NCI-H2081 treated with DMSO at 0.1 percent for 48 hours (cell line): ENCODE data around the gene OBI1.

Source experiments
- DNase-seq: peaks from one replicate; lab custom pipeline; 2025; lab: John Stamatoyannopoulos, UW

The OBI1 gene

DNA sequence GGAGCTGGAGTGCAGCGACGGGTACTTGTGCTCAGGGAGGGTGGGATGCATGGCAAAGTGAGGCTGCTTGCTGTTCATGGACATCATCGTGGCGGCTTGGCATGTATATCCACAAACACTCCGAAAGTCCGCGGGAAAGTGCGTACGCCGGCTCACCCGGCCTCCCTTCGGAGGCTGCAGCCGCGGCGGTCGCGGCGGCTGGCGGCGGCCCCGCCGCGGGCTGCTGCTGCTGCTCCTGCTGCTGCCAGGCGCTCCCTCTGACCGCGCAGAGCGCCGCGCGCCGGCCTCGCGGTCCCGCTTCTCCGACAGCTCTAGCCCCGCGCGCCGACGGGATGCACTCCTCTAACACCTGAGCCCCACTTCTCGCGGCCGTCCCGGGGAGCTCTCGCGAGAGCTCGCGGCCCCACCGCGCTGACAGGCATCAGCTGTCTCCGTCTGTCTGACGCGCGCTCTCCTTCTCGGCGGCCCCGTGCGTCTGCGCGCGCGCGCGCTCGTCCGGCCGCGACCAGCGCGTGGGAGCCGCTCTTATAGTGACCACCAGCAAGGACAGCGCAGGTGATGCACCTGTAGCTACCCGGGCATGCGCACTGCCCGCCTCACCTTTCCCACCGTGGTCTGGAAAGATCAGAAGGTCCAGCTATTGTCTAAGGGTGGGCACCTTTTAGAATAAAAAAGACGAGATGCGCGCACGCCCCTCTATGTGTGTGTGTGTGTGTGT is 55.6 kb downstream of the OBI1 start, which contains the start of gene POU4F1:
TSS of gene POU4F1 (minus strand) at position 313 of the 718 bp plus-strand sequence. CDS start at position 87, 226 bp downstream.
- peak; percentile 55 for DNase-seq

DNA sequence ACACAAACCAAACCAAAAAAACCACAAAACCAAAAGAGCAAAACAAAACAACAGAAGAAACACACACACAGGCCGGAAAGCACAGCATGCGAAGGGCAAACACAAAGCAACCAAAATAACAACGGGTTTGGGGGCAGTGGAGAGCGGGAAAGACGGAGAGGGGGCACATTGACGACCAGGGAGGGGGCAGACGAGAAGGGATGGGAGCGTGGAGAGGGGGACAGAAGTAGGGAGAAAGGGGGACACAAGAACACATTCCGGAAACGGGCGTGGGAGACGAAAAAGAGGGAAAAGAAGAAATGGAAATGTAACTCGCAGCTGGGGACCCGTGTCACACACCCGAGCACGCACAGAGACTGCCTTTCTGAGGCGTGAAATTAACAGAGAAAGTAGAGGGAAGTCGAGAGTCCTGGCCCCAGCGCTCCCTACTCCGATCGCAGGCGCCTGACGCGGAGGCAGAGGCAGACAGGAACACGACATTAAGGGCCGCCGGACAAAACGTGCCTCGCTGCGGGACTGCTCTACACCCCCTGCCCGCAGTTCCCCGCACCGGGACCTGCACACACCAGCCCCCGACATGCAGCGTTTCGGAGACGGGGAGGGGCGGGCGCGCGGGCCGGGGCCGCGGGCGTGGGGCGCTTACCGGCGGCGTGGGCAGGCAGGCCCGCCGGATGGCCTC is 56.3 kb downstream of the OBI1 start:
- no peak for DNase-seq

DNA sequence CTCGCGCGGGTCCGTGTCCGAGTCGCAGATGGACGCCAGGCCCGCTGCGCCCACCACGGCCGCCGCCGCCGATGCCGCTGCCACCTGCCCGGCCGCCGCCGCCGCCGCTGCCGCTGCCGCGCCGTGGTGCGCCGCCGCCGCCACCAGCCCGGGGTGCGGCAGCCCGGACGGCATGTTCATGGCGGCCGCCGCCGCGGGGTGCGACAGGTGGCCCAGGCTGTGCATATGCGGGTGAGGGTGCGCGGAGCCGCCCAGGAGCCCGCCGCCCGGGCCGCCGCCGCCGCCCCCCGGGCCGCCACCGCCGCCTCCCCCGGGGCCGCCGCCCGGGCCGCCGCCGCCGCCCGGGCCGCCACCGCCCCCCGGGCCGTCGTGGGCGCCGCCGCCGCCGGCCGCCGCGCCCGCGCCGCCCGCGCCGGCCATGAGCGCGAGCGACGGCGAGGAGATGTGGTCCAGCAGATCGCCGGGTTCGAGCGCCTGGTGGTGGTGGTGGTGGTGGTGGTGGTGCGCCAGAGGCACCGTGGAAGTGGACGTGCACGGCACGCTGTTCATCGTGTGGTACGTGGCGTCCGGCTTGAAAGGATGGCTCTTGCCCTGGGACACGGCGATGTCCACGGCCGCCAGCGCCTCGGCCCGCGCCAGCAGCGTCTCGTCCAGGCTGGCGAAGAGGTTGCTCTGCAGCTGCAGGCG is 56.9 kb downstream of the OBI1 start:
- no peak for DNase-seq

DNA sequence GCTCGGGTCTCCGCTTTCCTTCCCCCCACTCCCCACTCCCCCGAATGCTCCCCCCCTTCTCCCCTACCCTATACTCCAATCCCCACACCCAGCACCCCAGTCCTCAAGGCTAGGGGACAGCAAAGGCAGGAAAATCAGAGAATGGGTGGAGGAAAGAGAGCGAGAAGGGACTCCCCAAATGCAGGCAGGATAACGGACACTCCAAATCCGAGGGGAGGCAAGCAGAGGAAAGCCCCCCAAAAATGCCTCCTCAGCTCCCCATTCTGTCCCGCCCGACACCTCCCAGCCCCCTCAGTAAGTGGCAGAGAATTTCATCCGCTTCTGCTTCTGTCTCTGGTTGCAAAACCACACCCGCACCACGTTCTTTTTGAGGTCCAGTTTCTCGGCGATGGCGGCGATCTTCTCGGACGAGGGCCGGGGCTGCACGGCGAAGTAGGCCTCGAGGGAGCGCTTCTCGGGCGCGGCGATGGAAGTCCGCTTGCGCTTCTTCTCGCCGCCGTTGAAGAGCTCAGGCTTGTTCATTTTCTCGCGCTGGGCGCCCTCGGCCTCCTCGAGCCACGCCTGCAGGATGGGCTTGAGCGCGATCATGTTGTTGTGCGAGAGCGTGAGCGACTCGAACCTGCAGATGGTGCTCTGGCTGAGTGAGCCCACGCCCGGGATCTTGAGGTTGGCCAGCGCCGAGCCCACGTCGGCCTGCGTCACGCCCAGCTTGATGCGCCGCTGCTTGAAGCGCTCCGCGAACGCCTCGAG is 57.7 kb downstream of the OBI1 start:
- no peak for DNase-seq

DNA sequence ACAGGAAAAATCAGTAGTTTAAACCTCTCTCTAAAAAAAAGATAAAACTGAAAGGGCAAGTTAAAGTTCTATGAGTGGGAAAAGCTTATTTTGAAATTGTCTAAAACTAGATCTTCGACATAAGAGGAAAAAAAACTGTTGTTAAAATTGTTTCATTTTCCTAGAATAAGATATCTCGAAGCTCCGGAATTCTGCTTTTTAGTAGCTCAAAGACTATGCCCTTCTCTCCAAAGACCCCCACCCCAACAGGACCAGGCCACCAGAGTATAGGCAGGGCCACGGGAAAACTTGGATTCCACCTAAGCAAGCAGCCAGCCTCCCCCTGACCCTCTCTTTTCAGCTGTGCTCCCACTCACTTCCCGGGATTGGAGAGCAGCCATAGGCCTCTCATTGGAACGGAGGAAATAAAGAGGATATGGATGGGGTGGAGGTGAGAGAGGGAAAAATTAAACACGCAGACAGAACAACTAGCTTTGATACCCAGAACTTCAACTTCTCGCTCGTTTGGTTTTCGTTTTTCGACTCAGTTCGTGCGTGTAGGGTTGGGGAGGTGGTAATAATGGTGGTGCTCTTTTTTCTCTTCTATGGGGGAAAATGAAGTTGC is 58.6 kb downstream of the OBI1 start:
- no peak for DNase-seq

DNA sequence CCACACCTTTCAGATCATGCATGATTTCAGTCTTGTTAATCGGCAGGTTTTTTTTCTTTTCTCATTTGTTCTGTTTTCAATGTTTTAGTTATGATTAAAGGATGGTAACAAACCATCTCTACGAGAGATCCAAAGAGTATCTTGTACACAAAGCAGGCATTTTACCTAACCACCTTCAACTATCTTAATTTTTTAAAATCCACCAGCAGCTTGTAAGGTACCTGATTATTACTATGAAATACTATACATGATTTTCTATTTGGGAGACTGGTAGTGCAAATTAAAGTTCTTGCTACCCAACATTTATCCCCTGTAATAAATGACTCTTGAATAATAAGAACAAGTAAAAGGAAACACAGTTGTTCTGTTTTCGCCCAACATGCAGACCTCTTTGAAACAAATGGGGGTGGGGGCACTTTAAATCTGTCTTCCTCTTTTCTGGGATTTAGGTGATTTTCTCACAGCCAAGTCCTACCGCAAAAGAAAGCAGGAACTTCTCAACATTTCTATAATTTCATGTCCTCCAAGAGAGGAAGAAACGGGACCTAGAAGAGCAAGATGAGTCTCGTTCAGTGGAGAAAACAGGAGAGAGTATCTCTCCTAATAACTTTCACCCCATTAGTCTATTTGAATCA is 59.2 kb downstream of the OBI1 start:
- no peak for DNase-seq

DNA sequence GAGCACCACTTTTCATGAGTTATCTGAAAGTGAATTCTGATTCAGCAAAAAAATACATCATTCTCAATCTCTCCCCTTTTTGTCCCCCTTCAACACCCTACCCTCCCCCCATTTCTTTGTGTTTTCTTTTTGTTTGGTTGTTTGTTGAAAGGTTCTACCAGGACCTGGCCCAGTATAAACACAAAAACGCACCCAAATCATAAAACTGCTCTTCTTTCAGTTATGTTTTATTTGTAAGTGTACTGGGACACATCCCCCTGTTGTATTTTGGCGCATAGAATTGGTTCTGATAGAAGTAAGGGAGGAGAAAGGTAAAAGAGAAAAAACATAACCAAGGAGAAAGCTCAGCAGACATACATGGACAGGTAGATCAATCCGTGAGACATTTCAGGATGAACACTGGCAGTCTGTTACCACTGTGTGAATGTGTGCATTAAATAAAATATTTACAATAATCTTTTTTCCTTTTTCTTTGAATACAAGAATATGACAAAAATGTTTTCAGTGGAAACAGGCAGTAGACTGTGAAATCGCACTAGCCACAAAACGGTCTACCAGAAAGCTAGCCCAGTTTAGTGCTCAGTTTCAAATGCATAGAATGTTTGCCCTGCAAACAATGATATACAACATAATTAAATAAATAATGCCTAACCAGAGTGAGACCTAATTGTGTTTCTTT is 59.9 kb downstream of the OBI1 start:
- DNase-seq = no peak

DNA sequence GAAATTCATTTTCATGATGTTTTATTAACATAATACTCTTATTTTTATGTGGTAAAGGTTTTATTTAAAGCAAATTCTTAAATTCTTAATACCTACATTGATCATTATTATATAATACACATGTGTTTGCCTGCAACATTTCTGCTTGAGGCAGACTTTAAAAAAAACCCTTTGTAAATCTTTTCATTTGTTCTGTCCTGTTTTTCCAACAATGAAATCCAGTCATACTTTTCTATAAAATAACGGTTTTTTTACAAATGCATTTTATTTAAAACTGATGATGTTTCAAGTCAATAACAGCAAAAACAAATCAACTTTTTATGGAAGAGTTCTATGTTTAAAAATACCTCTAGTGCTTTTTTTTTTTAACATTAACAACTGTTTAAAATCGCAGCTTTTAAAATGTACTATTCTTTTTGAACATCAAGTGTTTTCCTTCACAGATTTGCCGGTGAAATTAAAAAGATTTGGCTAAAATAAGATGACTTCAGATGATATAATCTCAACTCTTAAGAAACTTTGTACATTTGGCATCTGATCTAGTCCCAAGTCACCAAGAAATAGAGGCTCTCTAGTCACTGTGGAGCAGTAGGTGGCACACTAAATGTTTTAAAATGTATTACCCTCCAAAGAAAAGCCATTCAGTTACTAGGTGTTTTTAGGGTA is 60.7 kb downstream of the OBI1 start:
- no peak for DNase-seq

DNA sequence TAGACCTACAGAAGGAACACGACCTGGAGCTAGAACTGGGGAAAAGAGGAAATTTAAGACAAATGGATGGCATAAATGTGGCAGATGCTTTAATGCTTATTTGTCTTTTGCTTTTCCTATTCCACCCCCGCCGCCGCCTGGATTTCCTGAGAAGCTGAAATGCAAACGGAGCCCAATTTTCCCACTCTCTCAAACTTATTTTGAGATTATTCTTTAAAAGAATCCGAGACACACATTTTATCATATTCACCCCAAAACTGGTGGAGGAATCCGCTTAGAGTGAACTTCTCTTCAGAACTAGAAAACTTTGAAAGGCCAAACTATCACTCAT is 61.4 kb downstream of the OBI1 start:
- no peak for DNase-seq

DNA sequence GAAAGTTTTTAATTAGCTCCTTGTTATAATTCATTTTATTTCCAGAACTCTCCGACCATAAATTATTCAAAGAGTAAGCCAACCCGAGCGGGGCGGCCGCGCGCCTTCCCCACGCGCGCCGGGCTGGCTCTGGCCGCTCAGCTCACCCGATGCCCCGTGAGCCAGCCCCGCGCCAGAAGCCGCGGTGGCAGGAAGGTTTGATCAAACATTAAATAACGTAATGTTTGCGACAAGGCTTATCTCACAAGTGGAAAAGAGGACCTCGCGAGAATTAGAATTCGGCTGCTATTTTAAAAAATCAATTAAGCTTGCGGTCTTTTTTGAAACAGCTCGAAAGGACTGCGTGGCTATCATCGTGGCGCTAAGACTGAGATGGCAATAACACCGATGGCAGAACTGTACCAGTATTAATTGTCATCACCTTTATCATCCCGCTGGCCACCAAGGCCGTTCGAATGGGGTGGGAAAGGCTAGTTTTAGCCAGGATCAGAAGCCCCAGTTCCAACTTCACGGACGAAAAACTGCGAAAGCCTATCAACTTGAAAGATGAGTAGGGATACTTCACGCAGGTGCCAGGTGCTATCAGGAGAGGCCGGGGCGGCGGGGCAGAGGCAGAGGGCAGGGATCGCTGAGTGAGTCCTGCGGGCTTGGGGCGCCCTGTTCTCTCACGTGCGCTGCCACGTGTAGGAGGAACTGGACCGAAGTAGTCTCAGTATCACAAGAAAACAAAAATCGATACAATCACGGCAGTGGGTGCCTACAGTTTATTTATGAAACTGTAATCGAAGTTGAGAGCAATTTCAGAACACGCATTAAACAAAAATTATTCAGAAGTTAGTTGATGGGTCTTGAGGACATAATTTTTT is 62.0 kb downstream of the OBI1 start:
- no peak for DNase-seq

DNA sequence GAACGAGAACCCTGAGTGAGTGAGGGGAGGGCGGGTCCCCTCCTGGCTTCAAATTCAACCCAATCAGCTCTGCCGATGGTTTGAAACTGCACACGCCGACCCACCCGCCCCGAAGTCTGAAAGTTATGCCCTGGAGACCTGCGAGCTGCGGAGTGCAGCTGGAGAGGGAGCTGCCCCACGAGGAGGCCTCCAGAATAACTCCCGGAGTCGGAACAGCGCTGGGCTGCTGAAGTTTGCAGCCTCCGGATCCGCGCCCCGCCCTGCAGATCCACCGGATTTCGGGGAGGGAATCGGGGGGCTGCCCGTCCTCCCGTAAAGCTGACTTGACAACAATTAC is 62.6 kb downstream of the OBI1 start:
- no peak for DNase-seq

DNA sequence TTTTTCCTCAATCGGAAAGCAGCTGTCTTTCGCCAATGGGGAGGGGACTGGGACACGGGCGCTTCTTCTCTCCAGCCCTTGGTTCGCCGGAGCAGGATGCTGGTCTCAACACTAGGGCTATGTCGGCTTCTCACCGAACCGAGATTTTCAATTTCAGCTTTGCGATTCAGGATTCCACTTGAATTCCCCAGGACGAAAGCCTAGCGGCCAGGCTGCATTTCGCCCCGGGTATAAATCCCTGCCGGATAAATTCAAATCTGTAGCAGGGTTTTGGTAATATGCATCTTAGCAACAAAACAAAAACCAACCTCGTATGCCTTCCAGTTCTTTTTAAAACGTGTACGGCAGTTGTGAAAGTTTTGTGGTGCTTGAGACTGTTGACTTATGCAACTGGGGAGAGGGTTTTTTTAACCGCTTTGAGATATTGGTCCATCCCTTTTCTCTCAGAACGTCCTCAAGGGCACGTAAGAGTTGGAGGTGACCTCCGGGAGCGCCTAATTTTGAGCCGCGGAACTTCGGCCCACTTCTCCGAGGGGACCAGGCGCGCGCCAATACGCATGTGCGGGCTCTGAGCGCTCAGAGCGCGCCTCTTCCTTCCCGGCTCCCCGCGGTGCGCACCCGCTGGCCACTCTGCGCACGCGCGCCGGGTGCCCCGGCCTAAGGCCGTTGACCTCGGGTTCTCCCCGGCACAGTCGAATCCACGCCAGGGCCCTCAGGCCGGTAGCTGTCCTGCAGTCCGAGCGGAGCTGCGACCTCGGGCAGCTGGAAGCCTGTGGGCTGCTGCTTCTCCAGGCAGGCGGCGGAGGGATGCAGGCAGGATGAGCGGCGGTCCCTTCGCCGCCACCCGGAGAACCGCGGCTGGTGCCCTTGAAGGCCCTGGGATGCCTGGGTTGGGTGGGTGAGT is 63.2 kb downstream of the OBI1 start:
- DNase-seq = no peak

DNA sequence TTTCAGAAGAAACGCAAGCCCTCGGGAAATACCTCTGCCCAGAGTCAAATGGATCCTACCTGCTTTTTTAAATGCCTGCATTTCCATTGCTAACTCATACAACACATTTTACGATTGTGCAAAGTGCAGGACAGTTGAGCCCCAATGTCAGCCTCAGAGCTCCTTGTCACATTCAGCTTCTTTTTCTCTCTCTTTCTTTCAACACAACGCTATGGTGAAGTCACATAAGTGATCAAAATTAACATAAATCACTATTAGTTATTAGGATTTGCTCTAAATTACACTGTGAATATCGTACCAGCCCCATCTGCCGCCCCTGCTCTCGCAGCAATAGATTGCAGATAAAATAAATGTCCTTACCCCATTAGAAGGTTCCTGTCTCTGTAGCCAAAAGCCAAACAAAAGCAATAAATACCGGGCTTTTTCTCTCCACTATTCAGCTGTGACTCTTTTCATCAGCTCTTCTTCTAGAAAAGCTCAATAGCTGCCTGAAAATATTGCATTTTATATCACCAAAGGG is 64.4 kb downstream of the OBI1 start:
- DNase-seq = no peak

DNA sequence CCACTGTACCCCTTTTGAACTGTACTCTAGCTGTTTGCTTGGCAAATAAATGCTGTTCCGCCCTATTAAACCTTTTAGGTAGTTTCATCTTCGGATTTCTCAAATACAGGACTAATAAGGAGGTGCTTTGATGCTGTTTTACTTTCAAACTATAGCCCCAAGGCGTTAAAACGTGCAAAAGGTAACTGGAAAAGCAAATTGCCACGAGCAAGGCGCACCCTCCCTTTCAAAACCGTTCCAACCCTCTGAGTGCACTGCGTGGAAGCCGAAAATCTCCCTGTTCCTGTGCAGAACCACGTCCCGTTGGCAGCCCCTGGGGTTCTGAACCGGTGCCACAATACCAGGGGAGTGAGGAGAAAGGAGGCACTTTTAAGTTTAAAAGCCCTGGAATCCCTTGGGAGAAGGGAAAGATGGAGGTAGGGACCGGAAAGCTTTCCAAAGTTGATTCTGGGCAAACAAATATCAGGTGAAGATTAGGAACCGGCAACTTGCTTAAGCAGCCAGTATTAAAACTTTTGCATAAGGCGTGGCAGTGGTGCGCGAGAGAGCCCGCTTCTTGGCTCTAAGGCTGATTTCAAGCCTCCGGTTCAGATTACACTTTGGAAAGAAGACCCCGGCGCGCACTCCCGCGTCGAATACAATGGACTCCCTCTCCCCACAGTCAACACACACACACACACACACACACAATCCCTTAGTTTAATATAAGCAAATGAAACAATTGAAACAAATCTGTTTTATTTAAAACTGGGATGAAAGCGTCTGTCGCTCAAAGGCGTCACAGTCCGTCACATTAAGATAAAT is 65.1 kb downstream of the OBI1 start:
- DNase-seq = no peak

DNA sequence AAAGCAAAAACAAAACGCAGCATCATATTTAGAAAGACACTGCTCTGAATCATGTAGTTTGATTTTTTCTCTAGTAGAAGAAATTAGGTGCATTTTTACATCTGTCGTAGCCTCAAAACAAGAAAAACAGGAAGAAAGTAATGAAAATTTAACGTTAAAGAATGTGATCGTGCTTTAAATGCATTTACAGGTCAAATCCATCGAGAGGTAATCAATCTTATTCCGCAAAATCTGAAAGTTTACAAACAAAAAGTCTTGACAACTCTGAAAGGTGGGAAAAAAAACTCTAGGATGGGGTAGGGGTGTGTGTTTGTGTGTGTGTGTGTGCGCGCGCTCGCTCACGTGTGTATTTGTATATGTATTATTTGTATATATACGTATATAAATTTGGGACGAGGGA is 65.8 kb downstream of the OBI1 start:
- DNase-seq = no peak

DNA sequence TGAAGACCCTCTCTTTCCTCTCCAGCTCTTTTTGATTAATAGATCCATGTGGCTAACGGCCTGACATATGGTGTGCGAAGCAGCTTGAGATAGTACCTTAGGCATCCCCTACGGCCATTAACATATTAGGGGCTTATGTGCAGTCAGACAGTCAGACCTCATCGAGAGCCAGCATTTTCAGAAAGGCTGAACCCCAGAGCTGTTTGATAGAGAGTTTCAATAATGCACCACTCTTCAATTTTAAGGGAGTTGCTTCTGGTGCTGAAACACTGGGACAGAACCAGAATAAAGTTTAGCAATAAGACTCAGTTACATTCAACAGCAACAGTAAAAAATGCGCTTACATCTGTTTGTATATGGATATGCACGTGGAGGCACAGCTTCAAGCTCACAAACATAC is 66.4 kb downstream of the OBI1 start:
- DNase-seq = no peak

DNA sequence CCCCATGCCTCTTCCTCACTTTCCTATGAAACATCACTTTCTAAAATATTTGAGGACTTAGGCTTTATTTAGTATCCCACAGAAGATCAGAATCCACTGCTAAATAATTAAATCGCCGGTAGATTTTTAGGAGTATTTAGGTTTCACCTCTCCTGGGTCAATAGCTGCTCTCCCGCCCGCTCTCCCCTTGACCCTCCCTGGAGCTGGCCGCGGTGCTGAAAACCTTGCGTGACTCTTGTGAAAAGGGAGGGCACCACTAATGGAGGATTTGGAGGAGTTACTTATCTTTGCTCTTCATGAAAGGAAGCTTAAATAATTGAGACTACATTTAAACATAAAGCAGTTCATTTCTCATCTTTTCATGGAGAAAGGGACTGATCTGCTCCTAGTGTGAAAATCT is 69.7 kb downstream of the OBI1 start:
- DNase-seq = no peak

DNA sequence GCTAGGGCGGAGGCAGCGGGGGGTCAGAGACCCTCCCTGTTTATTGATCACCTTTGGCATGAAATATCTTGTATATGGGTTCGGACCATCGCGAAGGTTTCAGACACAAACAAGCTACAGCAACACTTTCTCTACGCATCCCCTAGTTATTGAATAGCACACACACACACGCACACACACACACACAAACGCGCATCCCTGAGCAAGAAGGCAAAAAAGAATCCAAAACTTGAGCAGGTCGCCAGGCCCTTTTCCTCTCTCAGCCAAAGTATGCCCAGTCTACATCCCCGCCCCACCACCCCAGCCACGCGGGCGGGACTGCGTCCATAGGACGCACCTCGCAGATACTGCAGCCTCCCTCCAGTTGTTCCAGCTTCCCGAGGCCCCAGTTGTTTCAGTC is 71.6 kb downstream of the OBI1 start:
- DNase-seq = no peak
